Thoracic aorta (tissue), 2 donors: ENCODE measurements around the gene BCAR1. TPM values are rescaled to one million over a fixed set of nuclear protein-coding genes. Genes with fewer than 3 reads are reported as not detected.

Experiments
- ATAC-seq: fragments of 150-250 bp; one replicate; pipeline ENCODE4 v1.8.0; 2017; ENCODE audit warnings: low read depth; ENCODE audit not compliant: insufficient number of reproducible peaks, low FRiP score
- DNase-seq: peaks from one replicate; pipeline ENCODE4 v3.0.0-alpha.2; 2020; ENCODE audit warnings: low spot score
- H3K27ac ChIP-seq, 2 donors: fragments of 200-600 bp; sonication (generic); 1 replicate in 1 of 2; 2 replicates in 1 of 2; pipeline ENCODE4 v1.5.1; 2016; ENCODE audit warnings: mild to moderate bottlenecking in 2 of 2, moderate library complexity in 2 of 2
- H3K27me3 ChIP-seq: fragments of 200-600 bp; sonication (generic); replicated peaks from 2 replicates; pipeline ENCODE4 v1.6.0; 2016; ENCODE audit warnings: mild to moderate bottlenecking; ENCODE audit not compliant: insufficient read depth
- H3K36me3 ChIP-seq: fragments of 200-600 bp; sonication (generic); one replicate; pipeline ENCODE4 v1.5.1; 2016
- H3K4me1 ChIP-seq, 2 donors: fragments of 200-600 bp; sonication (generic); 1 replicate in 1 of 2; 2 replicates in 1 of 2; pipeline versions ENCODE4 v1.5.1 to v1.6.0; 2016; ENCODE audit warnings: low read depth in 2 of 2, mild to moderate bottlenecking in 1 of 2; ENCODE audit not compliant: control insufficient read depth in 1 of 2
- H3K4me3 ChIP-seq: fragments of 200-600 bp; sonication (generic); 2 replicates; pipeline ENCODE4 v1.5.1; 2016; ENCODE audit warnings: mild to moderate bottlenecking
- H3K9me3 ChIP-seq: fragments of 200-600 bp; sonication (generic); 2 replicates; pipeline ENCODE4 v1.5.1; 2016
- CTCF ChIP-seq: fragments of 200-600 bp; sonication (generic); IDR thresholded peaks from one replicate; pipeline ENCODE4 v1.5.1; 2019; ENCODE audit warnings: antibody characterized with exemption
- total RNA-seq, 2 donors: library from RNA; depleted of rRNA; stranded (reverse); fragments of >200 nt; gene quantifications; one replicate each; pipeline versions ENCODE4 v1.1.0 to v1.2.3, GENCODE V29; 2016

The BCAR1 gene
- total RNA-seq, 2 donors from 2014 or later = 116 to 166 TPM

- TF ChIP-seq CTCF = no peak
- no peaks in the 10 kb centered on the region for H3K27me3 ChIP-seq
- peaks cover 75 to 100% of the 10 kb centered on the region in 2 donors for H3K4me1 ChIP-seq
Measured at GRCh38 chr16:75256696-75257343, 5.4 kb upstream of the BCAR1 start.

GRCh38 chr16:75256059-75256571 is 4.7 kb upstream of the BCAR1 start:
- H3K4me3 ChIP-seq = peak overlapping the region; percentile 55

More at GRCh38 chr16:75256696-75257343, 5.4 kb upstream of the BCAR1 start:
- Histone ChIP-seq H3K27ac (peak overlapping the region; percentile 96), H3K36me3 (no peaks in the 10 kb centered on the region), H3K4me3 (peak overlapping the region; percentile 55), H3K9me3 (no peaks in the 10 kb centered on the region)
- ATAC-seq (no peak), DNase-seq (peak; percentile 7)

GRCh38 chr16:75254359-75254837 is 3.0 kb upstream of the BCAR1 start:
- ATAC-seq (no peak), DNase-seq (no peak)
- Histone ChIP-seq H3K4me1 (peaks cover 73 to 86% of the 10 kb centered on the region in 2 donors), H3K9me3 (no peaks in the 10 kb centered on the region), H3K27ac (peak overlapping the region; percentile 96), H3K36me3 (no peaks in the 10 kb centered on the region), H3K4me3 (peak overlapping the region; percentile 57), H3K27me3 (no peaks in the 10 kb centered on the region)
- no peak for TF ChIP-seq CTCF

More at GRCh38 chr16:75256059-75256571, 4.7 kb upstream of the BCAR1 start:
- H3K9me3 ChIP-seq = no peaks in the 10 kb centered on the region
- H3K4me1 ChIP-seq = peaks cover 69 to 95% of the 10 kb centered on the region in 2 donors
- no peaks in the 10 kb centered on the region for H3K27me3 ChIP-seq
- no peak for TF ChIP-seq CTCF
- H3K36me3 ChIP-seq = no peaks in the 10 kb centered on the region
- H3K27ac ChIP-seq = peak overlapping the region; percentile 96
- ATAC-seq (no peak), DNase-seq (no peak)

- Histone ChIP-seq H3K4me3 (peak overlapping the region; percentile 63), H3K27me3 (no peaks in the 10 kb centered on the region), H3K4me1 (peaks cover 78 to 86% of the 10 kb centered on the region in 2 donors), H3K9me3 (no peaks in the 10 kb centered on the region), H3K36me3 (no peaks in the 10 kb centered on the region), H3K27ac (peak overlapping the region; percentile 96)
- DNase-seq (no peak), ATAC-seq (no peak)
- TF ChIP-seq CTCF = no peak
Measured at GRCh38 chr16:75252946-75253911, 1.8 kb upstream of the BCAR1 start.
